ENCODE data around the gene GTF2I. TPM values are rescaled to one million over a fixed set of nuclear protein-coding genes. Genes with fewer than 3 reads are reported as not detected.
A peak's percentile ranks its signal among the peaks of the same experiment; 100 is the strongest.
"Not testable (repeated sequence)": the region's sequence is repeated elsewhere in the genome, so short reads cannot be mapped to it uniquely, and the experiment has no call there.

Gene GTF2I
- total and polyA plus RNA-seq, 7 experiments from 2014 or later, result 51.1 to 177 (median 140) TPM

DNA sequence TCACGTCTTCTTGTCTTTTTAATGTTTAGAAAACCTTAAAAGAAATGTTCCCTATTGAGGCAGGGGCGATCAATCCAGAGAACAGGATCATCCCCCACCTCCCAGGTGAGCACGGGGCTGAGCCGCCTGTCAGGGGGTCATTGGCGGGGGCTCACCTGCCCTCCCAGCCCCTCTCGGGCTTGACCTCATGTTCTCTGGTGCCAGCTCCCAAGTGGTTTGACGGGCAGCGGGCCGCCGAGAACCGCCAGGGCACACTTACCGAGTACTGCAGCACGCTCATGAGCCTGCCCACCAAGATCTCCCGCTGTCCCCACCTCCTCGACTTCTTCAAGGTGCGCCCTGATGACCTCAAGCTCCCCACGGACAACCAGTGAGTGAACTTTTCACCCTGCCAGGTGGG is 121.5 kb downstream of the GTF2I start:
- H3K27me3 Mint-ChIP-seq; H3K4me1 ChIP-seq (ENCODE audit: control insufficient read depth in 2 of 2, insufficient read depth in 2 of 2, low read length in 2 of 2); H3K4me3 Mint-ChIP-seq; H3K36me3 Mint-ChIP-seq; H3K4me3 ChIP-seq (ENCODE audit: low read length); ATAC-seq; DNase-seq; H3K9me3 Mint-ChIP-seq; H3K36me3 ChIP-seq (ENCODE audit: control insufficient read depth in 2 of 3, insufficient read depth in 3 of 3, low read length in 3 of 3); intact Hi-C loops (cut with micrococcal nuclease); H3K27ac Mint-ChIP-seq; H3K9me3 ChIP-seq (ENCODE audit: control insufficient read depth in 2 of 3, low read length in 3 of 3); H3K4me1 Mint-ChIP-seq; H3K27ac ChIP-seq (ENCODE audit: low read depth, low read length); CTCF ChIA-PET; POLR2A ChIA-PET; H3K27me3 ChIP-seq (ENCODE audit: control insufficient read depth in 2 of 2, insufficient read depth in 2 of 2, low read length in 2 of 2): not testable (repeated sequence)

GRCh38 chr7:74781746-74782145 is 124.2 kb downstream of the GTF2I start:
- H3K4me1 Mint-ChIP-seq; ATAC-seq; H3K36me3 ChIP-seq (ENCODE audit: control insufficient read depth in 2 of 3, insufficient read depth in 3 of 3, low read length in 3 of 3); POLR2A ChIA-PET; H3K36me3 Mint-ChIP-seq; CTCF ChIA-PET; H3K4me3 ChIP-seq (ENCODE audit: low read length); H3K27me3 Mint-ChIP-seq; H3K9me3 ChIP-seq (ENCODE audit: control insufficient read depth in 2 of 3, low read length in 3 of 3); intact Hi-C loops (cut with micrococcal nuclease); H3K27ac ChIP-seq (ENCODE audit: low read depth, low read length); H3K27me3 ChIP-seq (ENCODE audit: control insufficient read depth in 2 of 2, insufficient read depth in 2 of 2, low read length in 2 of 2); DNase-seq; H3K4me3 Mint-ChIP-seq; H3K9me3 Mint-ChIP-seq; H3K27ac Mint-ChIP-seq; H3K4me1 ChIP-seq (ENCODE audit: control insufficient read depth in 2 of 2, insufficient read depth in 2 of 2, low read length in 2 of 2): not testable (repeated sequence)

GRCh38 chr7:74783595-74783994 is 126.1 kb downstream of the GTF2I start:
- H3K27ac ChIP-seq (ENCODE audit: low read depth, low read length); POLR2A ChIA-PET: not testable (repeated sequence)

GRCh38 chr7:74788369-74789150 is 131.0 kb downstream of the GTF2I start:
- not testable (repeated sequence) for H3K36me3 ChIP-seq (ENCODE audit: control insufficient read depth in 2 of 3, insufficient read depth in 3 of 3, low read length in 3 of 3)
- peak overlapping the region in 1 of 9 donors; percentile 59 for H3K27ac Mint-ChIP-seq

More at GRCh38 chr7:74783595-74783994, 126.1 kb downstream of the GTF2I start:
- H3K4me1 Mint-ChIP-seq; H3K27me3 ChIP-seq (ENCODE audit: control insufficient read depth in 2 of 2, insufficient read depth in 2 of 2, low read length in 2 of 2); H3K4me3 ChIP-seq (ENCODE audit: low read length); H3K9me3 ChIP-seq (ENCODE audit: control insufficient read depth in 2 of 3, low read length in 3 of 3); DNase-seq; H3K27ac Mint-ChIP-seq; H3K4me3 Mint-ChIP-seq; H3K27me3 Mint-ChIP-seq; H3K36me3 Mint-ChIP-seq; H3K4me1 ChIP-seq (ENCODE audit: control insufficient read depth in 2 of 2, insufficient read depth in 2 of 2, low read length in 2 of 2); ATAC-seq; intact Hi-C loops (cut with micrococcal nuclease); H3K9me3 Mint-ChIP-seq; H3K36me3 ChIP-seq (ENCODE audit: control insufficient read depth in 2 of 3, insufficient read depth in 3 of 3, low read length in 3 of 3); CTCF ChIA-PET: not testable (repeated sequence)

DNA sequence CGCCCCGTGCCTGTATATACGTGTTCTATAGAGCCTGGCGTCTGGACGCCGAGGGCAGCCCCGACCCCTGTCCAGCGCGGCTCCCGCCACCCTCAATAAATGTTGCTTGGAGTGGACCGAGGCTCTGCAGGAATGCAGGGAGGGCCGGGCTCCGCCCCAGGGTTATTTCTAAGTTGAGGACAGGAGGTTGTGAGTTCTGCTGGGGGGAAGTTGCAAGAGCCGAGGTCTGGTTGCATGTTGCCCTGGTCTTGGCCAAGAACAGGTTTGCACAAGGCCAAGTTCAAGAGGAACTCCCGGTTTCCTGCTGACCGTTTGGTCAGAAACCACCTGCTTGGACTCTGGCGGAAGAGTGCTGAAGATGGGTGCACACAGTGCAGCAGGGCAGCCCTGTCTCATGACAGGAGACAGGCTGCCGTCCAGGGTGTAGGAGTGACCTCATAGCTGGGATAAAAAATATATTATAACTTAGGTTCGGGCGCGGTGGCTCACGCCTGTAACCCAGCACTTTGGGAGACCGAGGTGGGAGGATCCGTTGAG is 131.8 kb downstream of the GTF2I start:
- H3K4me1 ChIP-seq (ENCODE audit: control insufficient read depth in 2 of 2, insufficient read depth in 2 of 2, low read length in 2 of 2); H3K27ac ChIP-seq (ENCODE audit: low read depth, low read length); H3K4me3 ChIP-seq (ENCODE audit: low read length); H3K4me1 Mint-ChIP-seq; H3K9me3 Mint-ChIP-seq; H3K9me3 ChIP-seq (ENCODE audit: control insufficient read depth in 2 of 3, low read length in 3 of 3); H3K4me3 Mint-ChIP-seq; H3K36me3 Mint-ChIP-seq; intact Hi-C loops (cut with micrococcal nuclease); H3K27me3 Mint-ChIP-seq; H3K27me3 ChIP-seq (ENCODE audit: control insufficient read depth in 2 of 2, insufficient read depth in 2 of 2, low read length in 2 of 2); POLR2A ChIA-PET; DNase-seq; H3K27ac Mint-ChIP-seq; CTCF ChIA-PET; H3K36me3 ChIP-seq (ENCODE audit: control insufficient read depth in 2 of 3, insufficient read depth in 3 of 3, low read length in 3 of 3): not testable (repeated sequence)
- peak; percentile 2 for ATAC-seq

More at GRCh38 chr7:74788369-74789150, 131.0 kb downstream of the GTF2I start:
- H3K9me3 ChIP-seq (ENCODE audit: control insufficient read depth in 2 of 3, low read length in 3 of 3); POLR2A ChIA-PET; H3K36me3 Mint-ChIP-seq; H3K4me1 ChIP-seq (ENCODE audit: control insufficient read depth in 2 of 2, insufficient read depth in 2 of 2, low read length in 2 of 2); H3K27ac ChIP-seq (ENCODE audit: low read depth, low read length); H3K27me3 Mint-ChIP-seq; H3K27me3 ChIP-seq (ENCODE audit: control insufficient read depth in 2 of 2, insufficient read depth in 2 of 2, low read length in 2 of 2); H3K4me1 Mint-ChIP-seq; H3K4me3 ChIP-seq (ENCODE audit: low read length); H3K9me3 Mint-ChIP-seq; intact Hi-C loops (cut with micrococcal nuclease); CTCF ChIA-PET: not testable (repeated sequence)
- DNase-seq, result peak; percentile 92 to 100 (median 99)
- ATAC-seq, result peak; percentile 96
- H3K4me3 Mint-ChIP-seq, result peak overlapping the region; percentile 51 to 80 (median 55)

DNA sequence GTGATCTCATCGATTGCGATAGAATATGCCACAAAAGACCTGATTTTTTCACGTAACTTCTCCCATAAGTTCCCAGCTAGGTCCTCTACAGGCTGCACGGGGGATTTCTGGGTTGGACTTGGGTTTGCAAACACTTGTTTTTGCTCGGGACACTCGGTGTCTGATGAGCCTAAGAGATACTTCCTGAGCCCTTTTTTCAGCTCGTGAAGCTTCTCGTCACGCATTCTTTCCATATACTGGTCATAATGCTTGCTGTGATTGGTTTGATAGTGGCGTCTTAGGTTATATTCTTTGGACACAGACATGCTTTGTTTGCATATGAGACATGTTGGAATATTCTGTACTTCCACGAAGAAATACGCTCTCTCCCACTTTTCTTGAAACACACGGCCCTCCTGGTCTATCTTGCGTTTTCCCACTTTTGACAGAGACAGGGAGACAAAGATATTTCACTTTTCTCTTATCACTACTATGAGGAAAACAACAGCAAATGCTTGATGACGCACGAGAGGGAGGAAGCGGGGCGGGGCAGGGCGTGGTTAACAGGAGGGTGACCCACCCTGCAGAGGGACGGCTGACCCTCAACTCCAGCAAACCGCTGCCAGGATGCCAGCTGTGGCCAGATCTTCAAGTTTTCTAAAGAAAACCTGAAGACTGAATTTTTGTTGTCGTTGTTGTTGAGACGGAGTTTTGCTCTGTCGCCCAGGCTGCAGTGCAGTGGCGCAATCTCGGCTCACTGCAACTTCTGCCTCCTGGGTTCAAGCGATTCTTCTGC is 140.5 kb downstream of the GTF2I start:
- H3K4me3 Mint-ChIP-seq; H3K4me1 Mint-ChIP-seq; H3K27ac Mint-ChIP-seq; CTCF ChIA-PET; H3K36me3 Mint-ChIP-seq; intact Hi-C loops (cut with micrococcal nuclease); H3K4me3 ChIP-seq (ENCODE audit: low read length); H3K36me3 ChIP-seq (ENCODE audit: control insufficient read depth in 2 of 3, insufficient read depth in 3 of 3, low read length in 3 of 3); POLR2A ChIA-PET; H3K27me3 Mint-ChIP-seq; DNase-seq; H3K9me3 ChIP-seq (ENCODE audit: control insufficient read depth in 2 of 3, low read length in 3 of 3); H3K9me3 Mint-ChIP-seq; H3K4me1 ChIP-seq (ENCODE audit: control insufficient read depth in 2 of 2, insufficient read depth in 2 of 2, low read length in 2 of 2); ATAC-seq; H3K27me3 ChIP-seq (ENCODE audit: control insufficient read depth in 2 of 2, insufficient read depth in 2 of 2, low read length in 2 of 2); H3K27ac ChIP-seq (ENCODE audit: low read depth, low read length): not testable (repeated sequence)

GRCh38 chr7:74798644-74799043 is 141.1 kb downstream of the GTF2I start:
- ATAC-seq, CTCF ChIA-PET: not testable (repeated sequence)

More at GRCh38 chr7:74798644-74799043, 141.1 kb downstream of the GTF2I start:
- H3K9me3 Mint-ChIP-seq; H3K4me3 ChIP-seq (ENCODE audit: low read length); H3K27ac ChIP-seq (ENCODE audit: low read depth, low read length); intact Hi-C loops (cut with micrococcal nuclease); H3K27ac Mint-ChIP-seq; H3K4me1 ChIP-seq (ENCODE audit: control insufficient read depth in 2 of 2, insufficient read depth in 2 of 2, low read length in 2 of 2); H3K4me1 Mint-ChIP-seq; H3K36me3 ChIP-seq (ENCODE audit: control insufficient read depth in 2 of 3, insufficient read depth in 3 of 3, low read length in 3 of 3); POLR2A ChIA-PET; H3K27me3 ChIP-seq (ENCODE audit: control insufficient read depth in 2 of 2, insufficient read depth in 2 of 2, low read length in 2 of 2); H3K9me3 ChIP-seq (ENCODE audit: control insufficient read depth in 2 of 3, low read length in 3 of 3); H3K36me3 Mint-ChIP-seq; DNase-seq; H3K4me3 Mint-ChIP-seq; H3K27me3 Mint-ChIP-seq: not testable (repeated sequence)

All from naive thymus-derived CD4-positive, alpha-beta T cell (primary cell).